OCI-LY3 (cell line): ENCODE measurements around the gene AKR7A2.
"Not testable (repeated sequence)": the region's sequence is repeated elsewhere in the genome, so short reads cannot be mapped to it uniquely, and the experiment has no call there.

Experiments
- H2AFZ ChIP-seq: fragments of 200-600, 300-600 bp; shearing (Covaris generic); 2 replicates; pipeline ENCODE4 v1.6.0; 2014; ENCODE audit warnings: antibody characterized with exemption, low read depth, low read length
- H3K27ac ChIP-seq: fragments of 200-600, 300-600 bp; sonication (generic); 2 replicates; pipeline ENCODE4 v1.5.1; 2014; ENCODE audit warnings: mild to moderate bottlenecking, low read length, moderate library complexity, mixed read lengths
- H3K27me3 ChIP-seq: fragments of 200-600, 300-600 bp; sonication (generic); 2 replicates; pipeline ENCODE4 v1.6.1; 2014; ENCODE audit warnings: low read depth, low read length, mixed read lengths
- H3K36me3 ChIP-seq: fragments of 200-600, 300-600 bp; sonication (generic); replicated peaks from 2 replicates; pipeline ENCODE3; 2014; ENCODE audit warnings: low read depth, low read length, mixed read lengths
- H3K4me1 ChIP-seq: fragments of 300-600, 200-600 bp; sonication (generic); 2 replicates; pipeline ENCODE4 v1.6.1; 2014; ENCODE audit warnings: low read length, mixed read lengths
- H3K4me2 ChIP-seq: fragments of 200-600, 300-600 bp; sonication (generic); 2 replicates; pipeline ENCODE4 v1.6.1; 2014; ENCODE audit warnings: low read length, mixed read lengths
- H3K4me3 ChIP-seq: fragments of 300-600, 200-600 bp; sonication (generic); 2 replicates; pipeline ENCODE4 v1.5.1; 2014; ENCODE audit warnings: antibody characterized with exemption, mild to moderate bottlenecking, low read length, moderate library complexity
- H3K79me2 ChIP-seq: fragments of 300-600, 200-600 bp; shearing (Covaris generic); 2 replicates; pipeline ENCODE4 v1.6.1; 2014; ENCODE audit warnings: mild to moderate bottlenecking, low read length, mixed read lengths
- H3K9ac ChIP-seq: fragments of 300-600, 200-600 bp; shearing (Covaris generic); 2 replicates; pipeline ENCODE4 v1.6.0; 2014; ENCODE audit warnings: mild to moderate bottlenecking, low read length, moderate library complexity
- H3K9me3 ChIP-seq: fragments of 200-600, 300-600 bp; shearing (Covaris generic); 2 replicates; pipeline ENCODE4 v1.6.1; 2014; ENCODE audit warnings: low read length, mixed read lengths; ENCODE audit not compliant: insufficient read depth
- H4K20me1 ChIP-seq: fragments of 200-600, 300-600 bp; sonication (generic); 2 replicates; pipeline ENCODE4 v1.6.1; 2016; ENCODE audit warnings: low read length, mixed read lengths; ENCODE audit not compliant: insufficient read depth
- CTCF ChIP-seq: fragments of 200-600, 300-600 bp; sonication (generic); IDR thresholded peaks from 2 replicates; pipeline ENCODE4 v1.5.1; 2014; ENCODE audit warnings: antibody characterized with exemption, low read length, low read depth
- EZH2phosphoT487 ChIP-seq: fragments of 200-600 bp; shearing (Covaris generic); IDR thresholded peaks from 2 replicates; pipeline ENCODE4 v1.6.1; 2018; ENCODE audit warnings: antibody characterized with exemption, mixed run types, low read depth

The AKR7A2 gene

GRCh38 chr1:19307794-19308508, 4.0 kb downstream of the AKR7A2 start:
- H3K9ac ChIP-seq = no peak overlapping the region

GRCh38 chr1:19306941-19307340, 5.0 kb downstream of the AKR7A2 start:
- H2AFZ ChIP-seq = no peak overlapping the region
- no peak overlapping the region for H3K4me2 ChIP-seq
- TF ChIP-seq EZH2phosphoT487 (no peak), CTCF (no peak)
- H4K20me1 ChIP-seq = no peaks in the 10 kb centered on the region
- H3K79me2 ChIP-seq = peaks cover 24% of the 10 kb centered on the region
- peaks cover 4% of the 10 kb centered on the region for H3K36me3 ChIP-seq
- no peaks in the 10 kb centered on the region for H3K9me3 ChIP-seq
- no peak overlapping the region for H3K9ac ChIP-seq
- no peak overlapping the region for H3K27ac ChIP-seq
- H3K27me3 ChIP-seq = no peaks in the 10 kb centered on the region
- H3K4me1 ChIP-seq = peaks cover 6% of the 10 kb centered on the region; the same call in 1 of the 2 replicates
- H3K4me3 ChIP-seq = no peak overlapping the region

More at GRCh38 chr1:19307794-19308508, 4.0 kb downstream of the AKR7A2 start:
- no peaks in the 10 kb centered on the region for H3K9me3 ChIP-seq
- H4K20me1 ChIP-seq = no peaks in the 10 kb centered on the region
- TF ChIP-seq EZH2phosphoT487 (no peak), CTCF (no peak)
- peaks cover 32% of the 10 kb centered on the region for H3K79me2 ChIP-seq
- H3K27me3 ChIP-seq = no peaks in the 10 kb centered on the region
- no peak overlapping the region for H3K4me2 ChIP-seq
- H2AFZ ChIP-seq = no peak overlapping the region
- H3K27ac ChIP-seq = no peak overlapping the region
- no peak overlapping the region for H3K4me3 ChIP-seq
- H3K36me3 ChIP-seq = peaks cover 4% of the 10 kb centered on the region
- peaks cover 6% of the 10 kb centered on the region; the same call in 1 of the 2 replicates for H3K4me1 ChIP-seq

DNA sequence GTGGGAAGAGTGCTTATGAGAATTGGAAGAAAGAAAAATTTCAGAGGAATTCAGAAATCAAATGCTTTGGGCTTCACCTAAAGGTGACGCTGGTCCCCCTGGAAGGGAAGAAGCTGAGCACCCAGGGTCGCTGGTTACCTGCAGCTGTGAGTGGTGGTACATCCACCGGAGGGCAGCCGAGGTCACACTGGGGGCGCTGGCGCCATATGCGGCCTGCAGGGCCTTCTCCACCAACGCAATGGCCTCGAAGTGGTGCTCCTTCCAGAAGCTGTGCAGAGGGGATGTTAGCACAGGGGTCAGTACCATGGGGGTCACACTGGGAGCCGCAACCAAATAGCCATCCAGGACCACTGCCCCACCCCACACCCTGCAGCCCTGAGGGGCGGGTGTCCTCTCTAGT, 6.1 kb downstream of the AKR7A2 start:
- H3K4me1 ChIP-seq = peaks cover 4% of the 10 kb centered on the region; the same call in 1 of the 2 replicates
- H3K9ac ChIP-seq = no peak overlapping the region
- no peak overlapping the region for H3K4me3 ChIP-seq
- no peaks in the 10 kb centered on the region for H3K27me3 ChIP-seq
- H3K79me2 ChIP-seq = peaks cover 14% of the 10 kb centered on the region
- no peak overlapping the region for H3K4me2 ChIP-seq
- no peaks in the 10 kb centered on the region for H4K20me1 ChIP-seq
- TF ChIP-seq EZH2phosphoT487 = no peak
- no peak for TF ChIP-seq CTCF
- no peaks in the 10 kb centered on the region for H3K9me3 ChIP-seq
- H2AFZ ChIP-seq = no peak overlapping the region
- no peak overlapping the region for H3K27ac ChIP-seq
- peaks cover 4% of the 10 kb centered on the region for H3K36me3 ChIP-seq

DNA sequence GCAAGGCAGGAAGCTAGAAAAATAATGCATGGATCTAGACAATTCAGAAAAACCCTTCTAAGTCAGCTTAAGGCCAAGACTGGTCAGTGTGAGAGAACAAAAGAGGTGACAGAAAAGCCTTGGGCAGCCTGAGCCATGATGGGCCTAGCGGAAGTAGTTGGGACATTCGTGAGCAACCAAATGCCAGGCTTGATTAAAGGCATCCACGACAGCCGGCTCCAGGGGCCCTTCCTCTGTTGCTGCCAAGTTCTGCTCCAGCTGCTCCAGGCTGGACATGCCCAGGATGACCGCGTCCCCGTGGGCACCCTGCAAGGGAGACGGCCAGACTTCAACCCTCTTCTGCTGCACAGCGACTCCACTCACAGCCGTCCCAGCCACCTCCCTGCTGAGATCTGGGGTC, 7.9 kb downstream of the AKR7A2 start:
- not testable (repeated sequence) for H3K27ac ChIP-seq, H3K36me3 ChIP-seq, H2AFZ ChIP-seq

More for the DNA sequence above, 7.9 kb downstream of the AKR7A2 start:
- H4K20me1 ChIP-seq, H3K4me3 ChIP-seq, H3K9me3 ChIP-seq, H3K9ac ChIP-seq, H3K4me2 ChIP-seq, H3K4me1 ChIP-seq, H3K79me2 ChIP-seq, H3K27me3 ChIP-seq: not testable (repeated sequence)
